GM23338 (cell line): ENCODE results near the gene GNPTG. TPM values are rescaled to one million over a fixed set of nuclear protein-coding genes. Genes with fewer than 3 reads are reported as not detected.

ENCODE experiments used
- ATAC-seq: fragments of 200-7000 bp; cut with Tn5 transposase; 3 replicates; pipeline ENCODE4 v1.9.1; 2020
- DNase-seq: peaks from one replicate; pipeline ENCODE4 v3.0.0-alpha.2; 2015; ENCODE audit warnings: low spot score
- H2AFZ ChIP-seq: fragments of 200-600 bp; sonication (generic); 2 replicates; pipeline ENCODE4 v1.8.0; 2016; ENCODE audit warnings: antibody characterized with exemption, mild to moderate bottlenecking, moderate library complexity
- H3F3A ChIP-seq: fragments of 200-600 bp; sonication (generic); replicated peaks from 2 replicates; pipeline ENCODE4 v1.8.0; 2017; ENCODE audit warnings: antibody characterized with exemption, mixed run types, low read depth
- H3K27ac ChIP-seq: fragments of 200-600 bp; sonication (generic); 2 replicates; pipeline ENCODE4 v1.6.1; 2016; ENCODE audit warnings: low read depth
- H3K27me3 ChIP-seq: fragments of 200-600 bp; sonication (generic); 2 replicates; pipeline ENCODE4 v1.8.0; 2016; ENCODE audit warnings: mild to moderate bottlenecking, mixed run types, moderate library complexity; ENCODE audit not compliant: insufficient read depth
- H3K36me3 ChIP-seq: fragments of 200-600 bp; sonication (generic); 2 replicates; pipeline ENCODE4 v1.8.0; 2016; ENCODE audit warnings: mild to moderate bottlenecking; ENCODE audit not compliant: insufficient read depth
- H3K4me1 ChIP-seq: fragments of 200-600 bp; sonication (generic); 2 replicates; pipeline ENCODE4 v1.8.0; 2016; ENCODE audit warnings: mild to moderate bottlenecking, moderate library complexity; ENCODE audit not compliant: insufficient read depth
- H3K4me2 ChIP-seq: fragments of 200-600 bp; sonication (generic); 2 replicates; pipeline ENCODE4 v1.7.1; 2017; ENCODE audit warnings: mixed run types
- H3K4me3 ChIP-seq: fragments of 200-600 bp; sonication (generic); 2 replicates; pipeline ENCODE4 v1.6.1; 2016; ENCODE audit warnings: mixed run types
- H3K79me2 ChIP-seq: fragments of 200-600 bp; sonication (generic); replicated peaks from 2 replicates; pipeline ENCODE4 v1.8.0; 2017; ENCODE audit warnings: mild to moderate bottlenecking; ENCODE audit not compliant: insufficient read depth
- H3K9me2 ChIP-seq: fragments of 200-600 bp; sonication (generic); 2 replicates; pipeline ENCODE4 v1.8.0; 2017; ENCODE audit not compliant: insufficient read depth
- H4K20me1 ChIP-seq: fragments of 200-600 bp; sonication (generic); replicated peaks from 2 replicates; pipeline ENCODE4 v1.8.0; 2017; ENCODE audit warnings: mild to moderate bottlenecking; ENCODE audit not compliant: insufficient read depth
- H3K27ac Mint-ChIP-seq: 2 replicates; pipeline ENCODE4 v1.8.0; 2020; ENCODE audit warnings: inconsistent platforms, mild to moderate bottlenecking, moderate library complexity, mixed read lengths
- H3K27me3 Mint-ChIP-seq: 3 replicates; pipeline ENCODE4 v1.8.0; 2022; ENCODE audit warnings: low read depth, mild to moderate bottlenecking, moderate library complexity, mixed read lengths, inconsistent platforms; ENCODE audit not compliant: insufficient read depth, poor library complexity
- H3K36me3 Mint-ChIP-seq: 3 replicates; pipeline ENCODE4 v1.8.0; 2021; ENCODE audit warnings: low read depth, mild to moderate bottlenecking, inconsistent platforms, moderate library complexity, mixed read lengths
- H3K4me1 Mint-ChIP-seq: 3 replicates; pipeline ENCODE4 v1.8.0; 2020; ENCODE audit warnings: mild to moderate bottlenecking, inconsistent platforms, mixed read lengths
- H3K4me3 Mint-ChIP-seq: 3 replicates; pipeline ENCODE4 v1.8.0; 2021; ENCODE audit warnings: moderate library complexity, mild to moderate bottlenecking, inconsistent platforms, mixed read lengths
- H3K9me3 Mint-ChIP-seq: 3 replicates; pipeline ENCODE4 v1.8.0; 2020; ENCODE audit warnings: moderate library complexity, mild to moderate bottlenecking, inconsistent platforms, mixed read lengths
- CREB1 ChIP-seq: fragments of 250-450 bp; sonication (Bioruptor Pico); IDR thresholded peaks from 2 replicates; pipeline ENCODE4 v1.5.0; 2020; ENCODE audit warnings: low read depth, mild to moderate bottlenecking, moderate library complexity
- EZH2 ChIP-seq: fragments of 200-600 bp; sonication (generic); IDR thresholded peaks from one replicate; pipeline ENCODE4 v1.8.0; 2017; ENCODE audit warnings: antibody characterized with exemption, mild to moderate bottlenecking, low read depth; ENCODE audit not compliant: unreplicated experiment
- EZH2phosphoT487 ChIP-seq: fragments of 200-600 bp; sonication (generic); IDR thresholded peaks from one replicate; pipeline ENCODE4 v1.8.1; 2018; ENCODE audit warnings: antibody characterized with exemption; ENCODE audit not compliant: unreplicated experiment
- JUNB ChIP-seq: IDR thresholded peaks from one replicate; pipeline ENCODE4 v1.6.1; 2016; ENCODE audit warnings: antibody characterized with exemption; ENCODE audit not compliant: unreplicated experiment
- NANOG ChIP-seq: IDR thresholded peaks from 2 replicates; pipeline ENCODE4 v1.6.1; 2016; ENCODE audit warnings: antibody characterized with exemption, borderline replicate concordance
- POLR2AphosphoS5 ChIP-seq: IDR thresholded peaks from 2 replicates; pipeline ENCODE4 v1.6.1; 2016; ENCODE audit warnings: antibody characterized with exemption, low read depth
- STAT1 ChIP-seq: IDR thresholded peaks from one replicate; pipeline ENCODE4 v1.6.1; 2016; ENCODE audit warnings: antibody characterized with exemption; ENCODE audit not compliant: unreplicated experiment
- ZNF114 ChIP-seq: fragments of 250-450 bp; sonication (Bioruptor Pico); IDR thresholded peaks from 2 replicates; pipeline ENCODE4 v1.5.0; 2020; ENCODE audit warnings: mild to moderate bottlenecking, moderate library complexity
- ZNF331 ChIP-seq: fragments of 250-450 bp; sonication (Bioruptor Pico); IDR thresholded peaks from 2 replicates; pipeline ENCODE4 v1.5.0; 2020; ENCODE audit warnings: low read depth, mild to moderate bottlenecking, moderate library complexity
- ZNF462 ChIP-seq: fragments of 250-450 bp; sonication (Bioruptor Pico); IDR thresholded peaks from 2 replicates; pipeline ENCODE4 v1.5.0; 2020; ENCODE audit warnings: mild to moderate bottlenecking, moderate library complexity
- polyA plus RNA-seq: library from polyadenylated mRNA; unstranded; fragments of >200 nt; fragmentation: Nextera tagmentation; extraction: Ambion mirVana; gene quantifications from 2 replicates; pipeline ENCODE4 v1.2.1, GENCODE V29; 2016
- total RNA-seq: library from RNA; depleted of rRNA; stranded (reverse); fragments of >200 nt; shearing (Covaris generic); gene quantifications from 2 replicates; pipeline ENCODE4 v1.2.3, GENCODE V29; 2014
- TF ChIP-seq, protein P1 (sequence below): IDR thresholded peaks from 2 replicates; pipeline ENCODE4 v1.6.1; 2016; ENCODE audit warnings: antibody characterized with exemption
- TF ChIP-seq, protein P2 (sequence below), 2 experiments: fragments of 200-600 bp in 1 of 2; sonication (generic) in 1 of 2; conservative IDR thresholded peaks; 2 replicates each; pipeline versions ENCODE4 v1.5.1 to v1.6.1; 2016 to 2017; ENCODE audit warnings: antibody characterized with exemption in 2 of 2, low read depth in 2 of 2, mild to moderate bottlenecking in 2 of 2, moderate library complexity in 1 of 2
- TF ChIP-seq, protein P3 (sequence below): IDR thresholded peaks from one replicate; pipeline ENCODE4 v1.6.1; 2018; ENCODE audit warnings: antibody characterized with exemption; ENCODE audit not compliant: unreplicated experiment

Gene GNPTG
- total and polyA plus RNA-seq, 2 experiments from 2014 or later = 23.3 to 41.0 TPM

- TF ChIP-seq ZNF462 (CRISPR knock-in tag) (no peak), POLR2AphosphoS5 (no peak), JUNB (no peak), EZH2 (no peak), NANOG (no peak), ZNF331 (CRISPR knock-in tag) (no peak), STAT1 (no peak), EZH2phosphoT487 (no peak), CREB1 (CRISPR knock-in tag) (no peak), ZNF114 (no peak)
- TF ChIP-seq, protein P1, sequence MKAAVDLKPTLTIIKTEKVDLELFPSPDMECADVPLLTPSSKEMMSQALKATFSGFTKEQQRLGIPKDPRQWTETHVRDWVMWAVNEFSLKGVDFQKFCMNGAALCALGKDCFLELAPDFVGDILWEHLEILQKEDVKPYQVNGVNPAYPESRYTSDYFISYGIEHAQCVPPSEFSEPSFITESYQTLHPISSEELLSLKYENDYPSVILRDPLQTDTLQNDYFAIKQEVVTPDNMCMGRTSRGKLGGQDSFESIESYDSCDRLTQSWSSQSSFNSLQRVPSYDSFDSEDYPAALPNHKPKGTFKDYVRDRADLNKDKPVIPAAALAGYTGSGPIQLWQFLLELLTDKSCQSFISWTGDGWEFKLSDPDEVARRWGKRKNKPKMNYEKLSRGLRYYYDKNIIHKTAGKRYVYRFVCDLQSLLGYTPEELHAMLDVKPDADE = no peak
- TF ChIP-seq, protein P2, sequence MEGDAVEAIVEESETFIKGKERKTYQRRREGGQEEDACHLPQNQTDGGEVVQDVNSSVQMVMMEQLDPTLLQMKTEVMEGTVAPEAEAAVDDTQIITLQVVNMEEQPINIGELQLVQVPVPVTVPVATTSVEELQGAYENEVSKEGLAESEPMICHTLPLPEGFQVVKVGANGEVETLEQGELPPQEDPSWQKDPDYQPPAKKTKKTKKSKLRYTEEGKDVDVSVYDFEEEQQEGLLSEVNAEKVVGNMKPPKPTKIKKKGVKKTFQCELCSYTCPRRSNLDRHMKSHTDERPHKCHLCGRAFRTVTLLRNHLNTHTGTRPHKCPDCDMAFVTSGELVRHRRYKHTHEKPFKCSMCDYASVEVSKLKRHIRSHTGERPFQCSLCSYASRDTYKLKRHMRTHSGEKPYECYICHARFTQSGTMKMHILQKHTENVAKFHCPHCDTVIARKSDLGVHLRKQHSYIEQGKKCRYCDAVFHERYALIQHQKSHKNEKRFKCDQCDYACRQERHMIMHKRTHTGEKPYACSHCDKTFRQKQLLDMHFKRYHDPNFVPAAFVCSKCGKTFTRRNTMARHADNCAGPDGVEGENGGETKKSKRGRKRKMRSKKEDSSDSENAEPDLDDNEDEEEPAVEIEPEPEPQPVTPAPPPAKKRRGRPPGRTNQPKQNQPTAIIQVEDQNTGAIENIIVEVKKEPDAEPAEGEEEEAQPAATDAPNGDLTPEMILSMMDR (conservative IDR thresholded peaks at IDR 0.05; ENCODE audit: low read depth in 2 of 2) = no peak
- TF ChIP-seq, protein P3, sequence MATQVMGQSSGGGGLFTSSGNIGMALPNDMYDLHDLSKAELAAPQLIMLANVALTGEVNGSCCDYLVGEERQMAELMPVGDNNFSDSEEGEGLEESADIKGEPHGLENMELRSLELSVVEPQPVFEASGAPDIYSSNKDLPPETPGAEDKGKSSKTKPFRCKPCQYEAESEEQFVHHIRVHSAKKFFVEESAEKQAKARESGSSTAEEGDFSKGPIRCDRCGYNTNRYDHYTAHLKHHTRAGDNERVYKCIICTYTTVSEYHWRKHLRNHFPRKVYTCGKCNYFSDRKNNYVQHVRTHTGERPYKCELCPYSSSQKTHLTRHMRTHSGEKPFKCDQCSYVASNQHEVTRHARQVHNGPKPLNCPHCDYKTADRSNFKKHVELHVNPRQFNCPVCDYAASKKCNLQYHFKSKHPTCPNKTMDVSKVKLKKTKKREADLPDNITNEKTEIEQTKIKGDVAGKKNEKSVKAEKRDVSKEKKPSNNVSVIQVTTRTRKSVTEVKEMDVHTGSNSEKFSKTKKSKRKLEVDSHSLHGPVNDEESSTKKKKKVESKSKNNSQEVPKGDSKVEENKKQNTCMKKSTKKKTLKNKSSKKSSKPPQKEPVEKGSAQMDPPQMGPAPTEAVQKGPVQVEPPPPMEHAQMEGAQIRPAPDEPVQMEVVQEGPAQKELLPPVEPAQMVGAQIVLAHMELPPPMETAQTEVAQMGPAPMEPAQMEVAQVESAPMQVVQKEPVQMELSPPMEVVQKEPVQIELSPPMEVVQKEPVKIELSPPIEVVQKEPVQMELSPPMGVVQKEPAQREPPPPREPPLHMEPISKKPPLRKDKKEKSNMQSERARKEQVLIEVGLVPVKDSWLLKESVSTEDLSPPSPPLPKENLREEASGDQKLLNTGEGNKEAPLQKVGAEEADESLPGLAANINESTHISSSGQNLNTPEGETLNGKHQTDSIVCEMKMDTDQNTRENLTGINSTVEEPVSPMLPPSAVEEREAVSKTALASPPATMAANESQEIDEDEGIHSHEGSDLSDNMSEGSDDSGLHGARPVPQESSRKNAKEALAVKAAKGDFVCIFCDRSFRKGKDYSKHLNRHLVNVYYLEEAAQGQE = no peak
- no peak for DNase-seq
- no peak for ATAC-seq
- no peak overlapping the region for H3K4me2 ChIP-seq
- no peaks in the 10 kb centered on the region for H3F3A ChIP-seq
- H3K79me2 ChIP-seq = no peaks in the 10 kb centered on the region
- H3K27ac ChIP-seq = no peak overlapping the region
- H3K36me3 Mint-ChIP-seq = no peaks in the 10 kb centered on the region
- no peaks in the 10 kb centered on the region; the same call in 1 of the 2 replicates for H3K4me1 ChIP-seq
- H2AFZ ChIP-seq = no peak overlapping the region
- no peaks in the 10 kb centered on the region for H4K20me1 ChIP-seq
- H3K9me2 ChIP-seq = no peaks in the 10 kb centered on the region
- H3K27ac Mint-ChIP-seq = no peak overlapping the region
- H3K4me3 ChIP-seq = no peak overlapping the region
- no peaks in the 10 kb centered on the region for H3K27me3 ChIP-seq
- H3K4me1 Mint-ChIP-seq = peaks cover 6% of the 10 kb centered on the region; the same call in 2 of the 3 replicates
- H3K4me3 Mint-ChIP-seq = no peak overlapping the region
- H3K36me3 ChIP-seq = no peaks in the 10 kb centered on the region
- H3K9me3 Mint-ChIP-seq = no peaks in the 10 kb centered on the region
- H3K27me3 Mint-ChIP-seq = peaks cover 18% of the 10 kb centered on the region
Measured at GRCh38 chr16:1341495-1342420, 10.0 kb upstream of the GNPTG start.
